Ramos (cell line): ENCODE measurements around the gene DDX20.

ENCODE experiments used
- in situ Hi-C: fragments of 300-500 bp; cut with MboI; formaldehyde crosslinking; loops from one replicate; pipeline ENCODE4 v1.14.3; 2022; ENCODE audit warnings: low sequenced_read_pairs; ENCODE audit not compliant: unreplicated experiment

Gene DDX20

DNA sequence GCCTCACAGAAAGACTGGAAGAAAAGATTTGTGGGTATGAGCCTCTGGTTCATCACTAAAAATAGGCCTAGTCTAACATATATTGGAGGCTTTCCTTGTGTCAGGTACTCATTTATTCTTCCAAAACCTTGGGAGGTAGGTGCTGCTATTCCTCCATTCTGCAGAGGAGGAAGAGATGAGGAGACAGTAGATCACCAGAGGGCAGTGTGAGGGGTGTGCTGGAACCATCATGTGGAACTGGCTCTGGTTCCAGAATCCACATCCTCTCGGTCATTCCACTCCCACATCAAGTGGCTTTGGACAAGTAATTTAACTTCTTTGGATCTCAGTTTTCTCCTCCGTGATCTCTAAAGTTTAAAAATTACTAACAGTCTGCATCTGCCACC lies 9.1 kb upstream of the DDX20 start:
- in situ Hi-C loops = loop anchor here (10.0 kb wide), 1 partner anchor 262 kb away; no protein-coding TSS in a partner anchor

DNA sequence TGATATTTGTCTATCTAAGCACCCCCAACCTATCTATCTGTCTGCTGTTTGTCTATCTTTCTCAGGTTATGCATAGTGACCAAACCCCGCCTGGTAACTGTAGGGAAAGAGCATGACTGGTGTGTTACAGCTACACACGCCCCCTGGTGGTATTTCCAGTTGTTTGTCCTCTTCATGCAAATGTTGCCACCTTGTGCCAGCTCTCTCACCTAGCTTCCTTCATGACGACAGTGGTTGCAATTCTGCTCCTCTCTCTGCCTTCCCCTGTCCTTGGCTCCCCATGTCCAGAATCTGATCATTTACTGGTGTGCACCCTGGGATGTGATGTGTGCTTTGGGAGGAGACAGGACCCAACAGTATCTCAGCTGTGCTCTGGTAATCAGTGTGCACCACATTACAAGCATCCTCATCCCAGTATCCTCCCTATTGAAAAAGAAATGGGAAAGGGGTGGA lies 8.4 kb upstream of the DDX20 start:
- in situ Hi-C loops = loop anchor here (10.0 kb wide), 1 partner anchor 263 kb away; no protein-coding TSS in a partner anchor

DNA sequence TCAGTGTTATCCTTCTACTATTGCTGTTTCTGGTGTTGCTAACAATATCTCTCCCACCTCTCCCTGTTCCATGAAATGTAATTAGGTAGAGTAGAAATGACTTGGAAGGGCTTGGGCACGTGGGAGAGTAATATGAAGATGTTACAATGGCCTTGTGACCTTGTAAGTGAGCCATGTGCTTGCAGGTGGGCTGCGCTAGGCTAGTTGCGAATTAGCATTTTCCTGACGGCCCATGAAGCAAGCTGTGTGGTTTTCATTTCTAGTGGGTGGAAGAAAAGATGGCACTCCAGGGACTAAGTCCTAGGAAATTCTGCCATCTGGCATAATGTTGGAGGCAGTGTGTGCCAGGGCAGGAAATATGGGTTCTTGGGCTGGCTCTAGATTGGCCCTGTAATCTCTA lies 7.8 kb upstream of the DDX20 start:
- in situ Hi-C loops = loop anchor here (10.0 kb wide), 1 partner anchor 263 kb away; no protein-coding TSS in a partner anchor

DNA sequence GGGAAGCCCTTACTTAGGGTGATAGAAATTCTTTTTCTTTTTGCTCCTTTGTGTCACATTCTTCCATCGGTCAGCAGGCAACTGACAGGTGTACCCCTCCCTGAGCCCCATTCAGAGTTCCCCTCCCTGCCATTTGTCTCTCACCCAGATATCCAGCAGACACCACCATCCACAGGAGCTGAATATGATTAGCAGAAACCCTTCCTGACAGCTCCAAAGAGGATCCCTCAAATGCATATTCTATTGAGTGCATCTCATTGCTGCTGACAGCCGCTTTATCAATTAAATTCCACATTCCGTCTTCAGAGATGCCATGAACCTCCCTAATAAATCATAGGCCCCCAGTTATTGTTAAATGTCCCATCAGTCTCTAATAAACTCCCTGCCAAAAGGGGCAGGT lies 6.1 kb upstream of the DDX20 start:
- in situ Hi-C loops = loop anchor here (5.0 to 10.0 kb wide), 3 partner anchors 242 to 525 kb away; partner anchors contain the start of gene CHI3L2

DNA sequence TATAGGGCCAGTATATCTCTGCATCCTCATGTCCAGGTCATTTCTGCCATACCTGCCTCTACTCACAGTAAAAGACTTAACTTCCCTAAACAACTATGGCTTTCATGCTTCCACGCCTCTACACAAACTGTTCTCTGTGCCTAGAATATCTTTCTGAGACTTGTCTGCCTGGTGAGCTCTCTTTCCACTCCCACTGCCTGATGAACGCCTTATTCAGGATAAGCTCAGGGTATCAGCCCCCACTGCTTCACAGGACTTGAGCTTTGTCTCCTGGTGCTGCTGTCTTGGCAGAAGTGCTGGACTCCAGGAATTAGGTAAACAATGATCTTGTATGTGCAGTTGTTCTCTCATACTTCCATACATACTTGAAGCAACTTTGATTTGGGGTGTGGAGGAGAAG lies 4.8 kb upstream of the DDX20 start:
- in situ Hi-C loops = loop anchor here (5.0 to 10.0 kb wide), 2 partner anchors 244 to 526 kb away; partner anchors contain the start of gene CHI3L2

DNA sequence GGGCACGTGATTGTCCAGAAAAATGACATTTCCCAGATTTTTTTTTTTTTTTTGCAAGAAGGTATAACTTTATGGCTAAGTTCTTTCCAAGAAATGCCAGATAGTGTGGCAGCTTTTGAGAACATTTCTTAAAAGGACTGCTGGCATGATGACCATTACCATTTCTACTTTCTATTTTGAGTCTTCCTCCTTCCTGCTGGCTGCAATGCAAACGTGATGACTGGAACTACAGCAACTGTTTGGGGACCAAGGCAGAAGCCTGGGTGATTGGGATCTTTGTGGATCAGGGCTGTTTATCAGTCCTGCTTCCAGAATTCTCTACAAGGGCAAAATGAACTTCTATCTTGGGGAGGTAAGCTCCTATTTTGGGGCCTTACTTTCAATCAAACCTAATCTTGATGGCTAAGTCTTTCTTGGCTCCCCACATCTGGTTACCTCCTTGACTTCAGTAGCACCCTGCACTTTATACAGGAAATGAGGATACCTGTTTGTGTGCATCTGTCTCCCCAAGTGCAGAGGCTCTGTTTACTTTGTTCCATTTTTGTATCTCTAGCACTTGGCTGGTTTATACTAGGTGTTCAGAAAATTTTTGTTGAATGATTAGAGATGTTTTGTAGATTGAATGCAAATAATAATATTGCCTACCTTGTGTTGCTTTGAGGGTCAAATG lies 3.7 kb upstream of the DDX20 start:
- in situ Hi-C loops = loop anchor here (5.0 to 10.0 kb wide), 2 partner anchors 245 to 527 kb away; partner anchors contain the start of gene CHI3L2

- in situ Hi-C loops = loop anchor here (5.0 to 10.0 kb wide), 2 partner anchors 248 to 530 kb away; partner anchors contain the start of gene CHI3L2
Measured at GRCh38 chr1:111754984-111755330, 744 bp upstream of the DDX20 start.

DNA sequence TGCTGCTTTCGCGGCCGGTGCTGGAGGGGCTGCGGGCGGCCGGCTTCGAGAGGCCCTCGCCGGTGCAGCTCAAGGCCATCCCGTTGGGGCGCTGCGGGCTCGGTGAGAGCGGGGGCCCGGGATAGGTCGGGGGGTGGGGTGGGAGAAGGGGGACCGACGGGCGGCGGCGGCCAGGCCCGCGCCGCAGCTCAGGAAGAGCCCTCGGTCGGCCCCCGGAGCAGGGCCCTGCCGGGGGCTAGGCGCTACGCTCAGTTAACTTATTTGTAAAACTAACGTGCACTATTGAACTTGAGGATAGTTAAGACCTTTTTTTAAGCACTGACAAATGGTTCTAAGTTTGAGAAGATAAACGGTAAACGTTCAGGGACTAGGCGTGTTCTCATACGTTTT lies 418 bp downstream of the DDX20 start:
- in situ Hi-C loops = loop anchor here (10.0 kb wide), 1 partner anchor 531 kb away; the partner anchor contains the start of gene CHI3L2

DNA sequence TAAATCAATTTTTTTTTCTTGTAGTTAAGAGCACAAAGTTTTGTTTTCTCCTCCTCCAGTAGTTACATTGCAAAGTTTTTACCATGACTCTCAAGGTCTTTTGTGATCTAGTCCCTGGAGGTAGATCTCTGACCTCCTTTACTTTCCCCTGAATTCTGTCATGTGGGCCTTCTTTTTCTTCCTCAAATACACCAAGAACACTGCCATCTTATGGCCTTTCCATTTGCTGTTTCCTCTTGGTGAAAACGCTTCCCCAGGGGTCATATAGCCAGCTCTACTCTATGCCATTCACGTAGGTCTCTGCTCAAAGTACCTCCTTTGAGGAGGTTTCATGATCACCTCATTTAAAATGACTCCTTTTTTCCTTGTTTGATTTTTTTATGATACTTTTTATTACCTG lies 2.7 kb downstream of the DDX20 start:
- in situ Hi-C loops = loop anchor here (10.0 kb wide), 1 partner anchor 534 kb away; the partner anchor contains the start of gene CHI3L2

GRCh38 chr1:111761717-111762116 lies 6.0 kb downstream of the DDX20 start:
- in situ Hi-C loops = no loop called here

GRCh38 chr1:111762332-111762731 lies 6.6 kb downstream of the DDX20 start:
- in situ Hi-C loops = no loop called here

GRCh38 chr1:111768023-111768422 lies 12.3 kb downstream of the DDX20 start:
- in situ Hi-C loops = no loop called here

DNA sequence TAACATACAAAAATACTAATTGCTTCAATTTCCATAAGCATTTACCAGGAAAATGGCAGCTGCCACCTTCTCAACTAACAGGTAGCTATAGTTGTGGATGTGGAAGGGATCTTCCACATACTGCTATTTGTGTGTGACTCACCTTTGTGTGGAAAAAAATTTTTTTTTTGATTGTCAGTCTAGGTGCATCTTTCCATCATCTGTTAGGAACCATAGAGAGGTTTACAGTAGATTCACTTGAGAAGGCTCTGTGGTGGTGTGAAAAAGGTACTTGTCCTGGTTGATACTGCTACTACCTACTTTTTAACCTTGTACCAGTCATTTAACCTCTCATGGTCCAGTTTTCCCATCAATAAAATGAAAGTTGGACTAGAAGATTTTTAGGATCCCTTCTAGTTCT lies 12.9 kb downstream of the DDX20 start:
- in situ Hi-C loops = no loop called here

GRCh38 chr1:111769517-111770146 lies 13.9 kb downstream of the DDX20 start:
- in situ Hi-C loops = no loop called here

- in situ Hi-C loops = no loop called here
Measured at GRCh38 chr1:111770916-111771315, 15.2 kb downstream of the DDX20 start.

- in situ Hi-C loops = no loop called here
Measured at GRCh38 chr1:111775966-111776365, 20.3 kb downstream of the DDX20 start.

DNA sequence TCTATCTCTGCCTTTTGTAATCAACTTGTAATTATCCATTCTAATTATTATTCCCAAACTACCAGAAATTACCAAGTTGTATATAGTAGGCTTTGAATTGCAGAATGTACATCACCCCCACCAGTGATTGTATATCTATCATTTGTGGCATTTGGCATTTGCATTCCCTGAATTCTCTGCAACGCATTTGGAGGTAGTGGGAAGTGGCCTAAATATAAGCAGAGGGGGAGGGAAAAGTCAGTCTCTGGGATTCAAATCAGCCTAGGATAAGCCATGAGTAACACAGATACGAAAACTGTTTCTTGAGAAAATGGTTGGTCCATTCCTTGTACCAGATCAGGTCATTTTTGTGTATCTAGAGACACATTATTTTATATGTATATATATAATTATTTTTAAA lies 20.7 kb downstream of the DDX20 start:
- in situ Hi-C loops = no loop called here

- in situ Hi-C loops = no loop called here
Measured at GRCh38 chr1:111776861-111777260, 21.2 kb downstream of the DDX20 start.

DNA sequence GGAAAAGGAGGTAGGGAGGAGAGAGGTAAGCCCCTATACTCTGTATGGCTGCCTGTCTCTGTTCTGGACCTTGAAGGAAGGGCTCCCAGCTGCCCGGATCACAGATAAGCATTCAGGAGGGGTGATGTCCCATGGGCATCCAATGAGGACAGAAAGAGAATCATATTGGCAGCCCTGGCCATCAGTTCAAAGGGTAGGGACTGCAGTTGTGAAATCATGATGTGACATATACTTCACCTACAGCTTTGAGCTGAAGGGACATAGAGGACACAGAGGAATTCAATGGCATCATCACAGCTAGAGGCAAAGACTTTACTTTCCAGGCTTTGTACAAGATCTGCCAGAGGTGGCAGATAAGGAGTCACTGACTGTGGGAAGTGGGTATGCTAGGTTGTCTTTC lies 21.6 kb downstream of the DDX20 start:
- in situ Hi-C loops = no loop called here

DNA sequence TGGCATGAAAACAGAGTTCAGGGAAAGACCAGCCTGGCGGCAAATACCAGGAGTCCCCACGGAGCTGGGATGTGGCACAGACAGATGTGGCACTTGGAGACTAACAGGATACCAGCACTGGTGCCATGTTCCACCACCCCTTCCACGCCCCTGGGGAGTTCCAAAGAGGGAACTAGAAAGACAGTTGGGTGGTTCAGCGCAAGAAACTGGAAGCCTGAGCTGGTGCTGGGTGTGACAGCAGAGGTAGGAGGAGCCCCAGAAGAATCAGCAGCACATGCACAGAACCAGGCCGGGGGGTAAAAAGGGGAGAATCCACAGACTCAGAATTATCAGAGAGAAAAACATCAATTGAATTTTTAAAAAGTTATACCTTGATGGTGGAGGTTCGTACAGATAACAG lies 22.4 kb downstream of the DDX20 start:
- in situ Hi-C loops = no loop called here

GRCh38 chr1:111778541-111779051 lies 22.9 kb downstream of the DDX20 start:
- in situ Hi-C loops = no loop called here
